ENCODE measurements around the gene MANF.
"Not testable (repeated sequence)": the region's sequence is repeated elsewhere in the genome, so short reads cannot be mapped to it uniquely, and the experiment has no call there.

Gene MANF

GRCh38 chr3:51373658-51374421 is 11.3 kb upstream of the MANF start:
- DNase-seq (ENCODE audit: low read depth), result no peak

GRCh38 chr3:51374456-51374855 is 10.6 kb upstream of the MANF start:
- no peak for DNase-seq (ENCODE audit: low read depth)

GRCh38 chr3:51375136-51375535 is 10.0 kb upstream of the MANF start:
- DNase-seq (ENCODE audit: low read depth), result no peak

- no peak for DNase-seq (ENCODE audit: low read depth)
These were observed 9.5 kb upstream of the MANF start for GRCh38 chr3:51375571-51375970.

GRCh38 chr3:51378065-51378464 is 7.0 kb upstream of the MANF start:
- DNase-seq (ENCODE audit: low read depth), result no peak

- DNase-seq (ENCODE audit: low read depth), result no peak
These were observed 6.4 kb upstream of the MANF start for GRCh38 chr3:51378726-51379125.

- no peak for DNase-seq (ENCODE audit: low read depth)
These were observed 5.8 kb upstream of the MANF start for GRCh38 chr3:51379301-51379700.

GRCh38 chr3:51379746-51380455 is 5.2 kb upstream of the MANF start:
- DNase-seq (ENCODE audit: low read depth), result no peak

- DNase-seq (ENCODE audit: low read depth), result no peak
These were observed 4.3 kb upstream of the MANF start for GRCh38 chr3:51380601-51381332.

- DNase-seq (ENCODE audit: low read depth), result no peak
These were observed 3.8 kb upstream of the MANF start for GRCh38 chr3:51381333-51381705.

- DNase-seq (ENCODE audit: low read depth), result no peak
These were observed 2.9 kb upstream of the MANF start for GRCh38 chr3:51382076-51382745.

- no peak for DNase-seq (ENCODE audit: low read depth)
These were observed 2.0 kb upstream of the MANF start for GRCh38 chr3:51382947-51383578.

- DNase-seq (ENCODE audit: low read depth), result no peak
These were observed 901 bp upstream of the MANF start for GRCh38 chr3:51384055-51384725.

- DNase-seq (ENCODE audit: low read depth), result no peak
These were observed 565 bp downstream of the MANF start for GRCh38 chr3:51385621-51386091.

GRCh38 chr3:51386159-51386851 is 1.2 kb downstream of the MANF start:
- DNase-seq (ENCODE audit: low read depth), result no peak

- no peak for DNase-seq (ENCODE audit: low read depth)
These were observed 1.8 kb downstream of the MANF start for GRCh38 chr3:51386852-51387229.

- not testable (repeated sequence) for DNase-seq (ENCODE audit: low read depth)
These were observed 2.2 kb downstream of the MANF start for GRCh38 chr3:51387281-51387680.

GRCh38 chr3:51388286-51389029 is 3.4 kb downstream of the MANF start:
- no peak for DNase-seq (ENCODE audit: low read depth)

- DNase-seq (ENCODE audit: low read depth), result no peak
These were observed 4.5 kb downstream of the MANF start for GRCh38 chr3:51389423-51390183.

Measured in non-pigmented ciliary epithelial cell (primary cell).